GM12801 (cell line): Measurements from ENCODE around the gene MRLN.

Source experiments
- TF ChIP-seq, protein P1 (sequence below): IDR thresholded peaks from one replicate; pipeline ENCODE4 v1.5.1; 2011; ENCODE audit warnings: control low read depth; ENCODE audit not compliant: insufficient read length; ENCODE audit errors: extremely low read depth

MRLN gene

DNA sequence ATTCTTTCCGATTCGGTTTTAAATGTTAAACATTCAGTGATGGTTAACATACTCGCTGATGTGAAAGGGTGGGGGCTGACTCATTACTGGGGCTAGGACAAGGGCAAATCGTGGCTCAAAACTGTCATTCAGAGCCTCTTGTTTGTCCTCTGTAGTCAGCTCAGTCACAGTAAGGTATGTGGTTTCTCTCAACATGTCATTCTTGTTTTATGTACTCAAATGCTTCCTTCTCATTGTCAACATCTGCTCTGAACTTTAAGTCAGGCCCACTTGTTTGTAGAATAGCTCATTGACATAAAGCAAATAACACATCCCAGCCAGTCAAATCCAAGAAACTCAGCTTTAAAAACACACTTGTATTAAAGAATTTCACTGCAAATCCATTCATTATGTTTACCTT is 50.9 kb downstream of the MRLN start:
- TF ChIP-seq, protein P1, sequence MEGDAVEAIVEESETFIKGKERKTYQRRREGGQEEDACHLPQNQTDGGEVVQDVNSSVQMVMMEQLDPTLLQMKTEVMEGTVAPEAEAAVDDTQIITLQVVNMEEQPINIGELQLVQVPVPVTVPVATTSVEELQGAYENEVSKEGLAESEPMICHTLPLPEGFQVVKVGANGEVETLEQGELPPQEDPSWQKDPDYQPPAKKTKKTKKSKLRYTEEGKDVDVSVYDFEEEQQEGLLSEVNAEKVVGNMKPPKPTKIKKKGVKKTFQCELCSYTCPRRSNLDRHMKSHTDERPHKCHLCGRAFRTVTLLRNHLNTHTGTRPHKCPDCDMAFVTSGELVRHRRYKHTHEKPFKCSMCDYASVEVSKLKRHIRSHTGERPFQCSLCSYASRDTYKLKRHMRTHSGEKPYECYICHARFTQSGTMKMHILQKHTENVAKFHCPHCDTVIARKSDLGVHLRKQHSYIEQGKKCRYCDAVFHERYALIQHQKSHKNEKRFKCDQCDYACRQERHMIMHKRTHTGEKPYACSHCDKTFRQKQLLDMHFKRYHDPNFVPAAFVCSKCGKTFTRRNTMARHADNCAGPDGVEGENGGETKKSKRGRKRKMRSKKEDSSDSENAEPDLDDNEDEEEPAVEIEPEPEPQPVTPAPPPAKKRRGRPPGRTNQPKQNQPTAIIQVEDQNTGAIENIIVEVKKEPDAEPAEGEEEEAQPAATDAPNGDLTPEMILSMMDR = no peak

DNA sequence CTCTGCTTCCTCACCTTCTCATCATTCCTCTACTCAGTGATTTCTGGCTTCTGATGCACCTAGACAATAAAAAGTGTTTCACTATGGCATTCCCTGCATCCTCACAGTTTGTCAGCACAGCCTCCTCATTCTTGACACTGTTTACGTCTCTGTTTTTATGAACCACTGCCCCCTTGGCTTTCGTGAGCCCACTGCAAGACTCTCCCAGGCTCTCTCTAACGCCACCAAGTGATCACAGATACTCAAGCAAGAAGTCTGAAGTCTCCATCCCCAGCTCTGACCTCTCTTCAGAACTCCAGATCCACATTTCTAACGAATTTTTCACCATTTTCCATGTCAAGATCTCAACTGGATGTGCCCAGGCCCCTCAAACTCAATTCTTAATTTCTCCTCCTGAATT is 52.5 kb downstream of the MRLN start:
- TF ChIP-seq, protein P1 = no peak

DNA sequence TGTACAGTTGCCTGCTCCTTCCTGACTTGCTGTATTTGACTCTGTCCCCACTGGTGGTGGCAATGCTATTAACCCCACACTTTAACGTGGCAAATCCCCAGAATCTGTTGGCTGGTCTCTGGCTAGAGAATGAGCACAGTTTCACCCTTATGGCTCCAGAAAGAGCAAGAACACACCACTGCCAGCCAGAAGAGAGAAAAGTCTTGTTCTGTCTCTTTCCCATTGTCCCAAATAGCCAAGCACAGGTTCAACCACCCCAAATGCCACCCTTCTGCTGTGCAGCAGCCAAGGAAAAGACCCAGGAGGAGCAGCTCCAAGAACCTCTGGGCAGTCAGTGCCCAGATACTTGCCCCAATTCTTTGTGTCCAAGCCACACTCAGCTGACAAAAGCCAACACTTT is 54.9 kb downstream of the MRLN start:
- TF ChIP-seq, protein P1 = no peak

DNA sequence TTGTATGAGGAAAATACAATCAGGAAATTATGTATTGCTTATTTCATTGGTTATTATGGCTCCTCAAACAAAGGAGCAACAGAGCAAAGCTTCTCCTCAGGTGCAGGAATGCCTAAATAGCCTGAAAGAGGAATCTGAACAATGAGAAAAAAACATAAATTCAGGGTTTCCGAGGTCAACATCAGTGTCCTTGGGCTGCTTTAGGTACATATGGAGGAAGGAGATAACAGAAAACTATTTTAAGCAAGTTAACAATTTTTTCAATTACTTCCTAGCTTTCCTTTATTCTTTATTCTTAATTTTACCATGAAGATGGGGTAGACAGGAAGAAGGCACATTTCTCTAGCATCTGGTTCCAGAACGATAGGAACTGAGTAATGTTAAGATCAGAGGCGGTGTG is 57.6 kb downstream of the MRLN start:
- TF ChIP-seq, protein P1 = no peak

DNA sequence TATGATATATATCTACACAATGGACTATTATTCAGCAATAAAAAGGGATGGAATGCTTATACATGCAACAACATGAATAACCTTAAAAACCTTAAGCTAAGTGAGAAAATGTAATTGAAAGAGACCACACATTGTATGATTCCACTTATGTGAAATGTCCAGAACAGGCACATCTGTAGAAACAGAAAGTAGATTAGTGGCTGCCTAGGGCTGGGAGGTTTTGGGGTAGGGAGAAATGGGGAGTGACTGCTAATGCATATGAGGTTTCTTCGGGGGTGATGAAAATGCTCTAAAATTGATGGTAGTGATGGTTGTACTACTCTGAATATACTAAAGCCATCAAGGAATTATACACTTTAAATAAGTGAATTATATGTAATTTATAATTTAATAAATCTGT is 58.3 kb downstream of the MRLN start:
- TF ChIP-seq, protein P1 = no peak

DNA sequence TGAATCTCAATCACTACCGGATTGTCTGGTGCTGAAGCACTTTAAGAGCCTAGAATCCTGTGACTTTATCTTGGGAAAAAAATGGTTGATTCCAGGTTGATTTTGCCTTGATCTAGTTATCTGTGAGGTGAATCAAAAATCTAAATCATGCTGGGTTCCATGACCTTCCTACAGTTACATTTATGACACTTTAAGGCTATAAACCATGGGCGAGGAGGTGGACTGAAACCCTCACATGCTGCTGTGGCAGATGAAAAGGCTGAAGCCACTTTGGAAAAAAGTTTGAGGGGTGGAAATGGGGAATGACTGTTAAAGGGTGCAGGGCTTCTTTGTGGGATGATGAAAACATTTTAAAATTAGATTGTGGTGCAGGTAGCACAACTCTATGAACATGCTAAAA is 61.1 kb downstream of the MRLN start:
- TF ChIP-seq, protein P1 = no peak

DNA sequence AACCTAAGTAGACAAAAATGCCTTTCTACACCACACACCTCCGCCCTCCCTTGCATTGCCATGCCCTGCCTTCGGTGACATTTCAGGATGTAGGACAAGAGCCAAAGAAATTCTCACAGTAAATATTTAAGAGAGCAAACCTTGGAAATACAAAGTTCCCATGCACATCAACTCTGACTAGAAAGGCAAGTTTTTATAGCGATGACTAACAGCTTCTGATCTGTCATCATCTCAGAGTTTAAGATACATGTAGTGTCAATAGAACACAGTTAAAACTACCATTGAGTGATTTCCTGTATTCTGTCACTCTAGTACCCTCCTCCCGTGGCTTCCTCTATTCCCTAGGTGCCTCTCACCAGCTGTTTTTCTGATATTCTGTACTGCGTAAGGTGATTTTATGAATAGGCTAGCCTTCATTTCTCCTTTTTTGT is 64.3 kb downstream of the MRLN start:
- TF ChIP-seq, protein P1 = no peak

DNA sequence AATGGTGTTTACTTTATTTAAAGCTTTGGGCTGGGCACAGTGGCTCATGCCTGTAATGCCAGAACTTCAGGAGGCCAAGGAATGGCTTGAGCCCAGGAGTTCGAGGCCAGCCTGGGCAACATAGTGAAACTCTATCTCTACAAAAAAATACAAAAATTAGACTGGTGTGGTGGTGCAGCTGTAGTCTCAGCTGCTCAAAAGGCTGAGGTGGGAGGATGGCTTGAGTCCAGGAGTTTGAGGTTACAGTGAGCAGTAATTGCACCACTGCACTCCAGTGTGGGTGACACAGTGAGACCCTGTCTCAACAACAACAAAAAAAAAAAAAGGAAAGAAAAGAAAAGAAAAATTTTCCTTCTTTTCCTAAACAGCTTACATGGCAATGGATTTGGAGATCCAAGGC is 65.6 kb downstream of the MRLN start:
- TF ChIP-seq, protein P1 = no peak
